ENCODE data around the gene TMEM175. TPM values are rescaled to one million over a fixed set of nuclear protein-coding genes. Genes with fewer than 3 reads are reported as not detected.

Gene TMEM175
- polyA plus RNA-seq, 1 of the 3 experiments (the other 2 are of a cell fraction), result 54.2 TPM

GRCh38 chr4:951594-952468 lies 19.6 kb downstream of the TMEM175 start:
- DNase-seq, result peak; percentile 33
- no peaks in the 10 kb centered on the region for H3K36me3 ChIP-seq (replicated peaks in 1 of 2; ENCODE audit: control insufficient read depth in 1 of 2, insufficient read depth in 2 of 2, low read length in 1 of 2)
- no peak overlapping the region for H3K9ac ChIP-seq
- no peak overlapping the region for H2AFZ ChIP-seq (ENCODE audit: low read depth)
- no peaks in the 10 kb centered on the region for H3K4me1 ChIP-seq (ENCODE audit: control insufficient read depth in 1 of 2, insufficient read depth in 2 of 2, low read depth in 1 of 2, low read length in 1 of 2)
- H3K9me3 ChIP-seq, result no peaks in the 10 kb centered on the region
- CTCF ChIA-PET, result no interaction called here
- no peaks in the 10 kb centered on the region for H3F3A ChIP-seq (replicated peaks; ENCODE audit: insufficient read depth)
- no peak overlapping the region for H3K4me2 ChIP-seq
- no peaks in the 10 kb centered on the region for H3K79me2 ChIP-seq (ENCODE audit: insufficient read depth)
- 86% methylated on average over 9 of the region's 23 CpGs for WGBS (ENCODE audit: low lambda C conversion rate)
- TF ChIP-seq USF1 (IDR thresholded peaks at IDR 0.05; ENCODE audit: borderline replicate concordance, low read depth) (no peak), FOXM1 (IDR thresholded peaks at IDR 0.05; ENCODE audit: low read depth) (no peak), EP300 (IDR thresholded peaks at IDR 0.05; ENCODE audit: borderline replicate concordance in 1 of 2, low read depth in 1 of 2, low read length in 1 of 2) (no peak), FOXJ3 (CRISPR knock-in tag; IDR thresholded peaks at IDR 0.05) (no peak), NFIC (IDR thresholded peaks at IDR 0.05; ENCODE audit: borderline replicate concordance) (no peak), SIN3A (IDR thresholded peaks at IDR 0.05; ENCODE audit: borderline replicate concordance, low read depth, low read length) (no peak), EZH2phosphoT487 (IDR thresholded peaks at IDR 0.05; ENCODE audit: borderline replicate concordance, low read depth) (no peak), POLR2AphosphoS5 (IDR thresholded peaks at IDR 0.05; ENCODE audit: low read depth, low read length) (no peak), YY1 (IDR thresholded peaks at IDR 0.05; ENCODE audit: low read depth) (no peak), GABPA (IDR thresholded peaks at IDR 0.05; ENCODE audit: low read depth) (no peak), GATA2 (CRISPR knock-in tag; IDR thresholded peaks at IDR 0.05) (no peak), ZBTB33 (IDR thresholded peaks at IDR 0.05; ENCODE audit: borderline replicate concordance, low read depth) (no peak), CTCF (IDR thresholded peaks at IDR 0.05) (no peak), CHD2 (IDR thresholded peaks at IDR 0.05; ENCODE audit: low read length, partially characterized antibody) (no peak), ELF1 (IDR thresholded peaks at IDR 0.05) (no peak), IRF3 (IDR thresholded peaks at IDR 0.05; ENCODE audit: low read depth, low read length) (no peak), TCF12 (IDR thresholded peaks at IDR 0.05) (no peak), MAX (IDR thresholded peaks at IDR 0.05; ENCODE audit: low read depth) (no peak), TEAD4 (IDR thresholded peaks at IDR 0.05; ENCODE audit: borderline replicate concordance, insufficient read depth) (no peak)
- no peak overlapping the region for H3K27ac ChIP-seq (ENCODE audit: low read depth in 2 of 2, low read length in 1 of 2)
- no peak overlapping the region for H3K4me3 ChIP-seq (ENCODE audit: low read depth in 2 of 2, low read length in 1 of 2)
- POLR2A ChIA-PET, result no interaction called here
- H3K27me3 ChIP-seq (ENCODE audit: insufficient read depth), result no peaks in the 10 kb centered on the region
- H4K20me1 ChIP-seq (ENCODE audit: insufficient read depth), result no peaks in the 10 kb centered on the region
- no peaks in the 10 kb centered on the region for H3K9me2 ChIP-seq

Measured in SK-N-SH (cell line).